HG03196 (cell line): Measurements from ENCODE around the gene NOX4.

ENCODE experiments used
- ATAC-seq: cut with Tn5 transposase; IDR thresholded peaks from one replicate; pipeline ENCODE4 v1.9.1; 2021; ENCODE audit not compliant: unreplicated experiment

The NOX4 gene

DNA sequence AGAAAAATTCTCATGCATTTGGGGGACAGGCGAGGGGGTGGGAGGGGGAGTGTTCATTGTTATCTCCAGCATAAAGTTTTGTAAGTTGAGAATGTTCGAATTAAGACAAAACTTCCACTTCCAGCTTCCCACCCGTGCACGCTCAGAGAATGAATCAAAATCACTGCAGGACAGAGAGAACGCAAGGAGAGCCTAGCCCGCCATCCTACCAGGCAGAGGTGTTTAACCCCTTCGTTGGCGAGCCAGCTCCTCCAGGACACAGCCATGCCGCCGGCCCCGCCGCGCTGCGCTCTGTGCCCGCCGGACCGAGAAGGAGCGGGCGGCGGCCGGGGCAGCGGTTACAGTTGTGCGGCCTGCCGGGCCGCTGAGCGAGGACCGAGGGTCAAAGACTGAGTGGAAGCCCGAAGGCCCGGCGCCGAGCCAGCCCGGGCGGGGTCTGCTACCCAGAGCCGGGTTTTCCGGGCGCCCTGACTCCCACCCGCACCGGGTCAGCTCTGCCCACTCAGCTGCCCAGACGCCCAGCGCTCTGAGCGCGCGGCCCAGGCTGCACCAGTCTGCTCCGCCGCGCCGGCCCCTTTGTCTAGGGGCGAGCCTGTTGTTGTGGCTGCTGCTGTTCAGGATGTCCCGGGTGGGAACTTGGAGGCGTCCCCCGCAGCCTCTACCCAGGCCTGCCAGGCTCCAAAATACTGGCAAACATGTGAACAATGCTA is at the start of gene NOX4:
Gene NOX4, minus strand, starts transcription at position 395 of the 710 bp plus-strand sequence. Its CDS starts 129 bp downstream, at position 266.
- ATAC-seq = no peak

GRCh38 chr11:89540826-89541225 is 49.7 kb upstream of the NOX4 start:
- no peak for ATAC-seq

GRCh38 chr11:89537936-89538335 is 46.8 kb upstream of the NOX4 start:
- ATAC-seq = no peak

DNA sequence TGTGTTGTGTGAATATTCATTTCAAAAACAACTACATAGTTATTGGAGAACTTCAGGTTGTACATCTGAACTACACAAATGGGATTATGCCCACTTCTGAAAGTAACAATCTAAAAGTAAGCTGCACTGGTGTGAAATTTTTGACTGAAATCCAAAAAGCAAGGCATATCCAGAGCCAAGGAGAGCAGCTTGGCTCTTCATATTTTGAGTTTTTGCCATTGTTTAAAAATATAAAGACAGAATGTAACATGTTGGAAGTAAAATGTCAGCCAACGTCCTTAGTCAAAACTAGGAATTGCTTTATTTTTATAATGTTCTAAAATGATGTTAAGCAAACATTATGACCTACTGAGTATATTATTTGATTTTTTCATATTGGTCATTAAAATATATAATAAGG is 45.8 kb upstream of the NOX4 start:
- ATAC-seq = no peak

- no peak for ATAC-seq
Observed at GRCh38 chr11:89535221-89535620, 44.0 kb upstream of the NOX4 start.

DNA sequence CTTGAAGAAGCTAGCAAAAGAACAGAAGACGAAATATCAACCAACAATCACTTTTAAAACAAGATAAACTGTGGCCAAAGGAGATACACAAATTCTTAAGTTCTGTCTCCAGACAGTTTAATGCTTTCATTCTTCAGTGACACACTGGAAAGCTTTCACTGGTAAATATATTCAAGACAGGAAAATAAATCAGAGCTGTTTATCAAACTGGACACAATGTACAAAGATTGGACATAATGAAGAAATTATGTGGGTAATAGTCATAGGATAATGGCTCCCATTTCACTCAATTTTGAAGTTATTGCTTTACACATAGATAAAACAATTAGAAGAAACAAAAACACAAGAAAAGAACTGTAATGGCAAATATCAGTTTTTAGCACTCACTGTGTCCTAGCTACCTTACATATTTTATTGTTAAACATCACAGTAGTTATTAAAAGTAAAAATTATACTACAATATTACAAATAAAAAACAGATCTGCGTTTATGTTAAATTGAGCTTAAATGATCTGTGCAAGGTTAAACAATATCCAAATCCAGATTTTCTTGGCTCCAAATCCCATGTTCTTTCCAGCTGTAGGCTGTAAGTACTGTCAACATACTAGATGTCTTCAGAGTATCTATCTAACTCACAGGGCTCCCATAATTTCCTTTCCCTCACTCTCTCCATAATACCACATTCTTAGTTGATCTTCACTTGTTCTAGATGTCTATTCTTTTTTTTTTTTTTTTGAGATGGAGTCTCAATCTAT is 38.6 kb upstream of the NOX4 start:
- no peak for ATAC-seq

- ATAC-seq = no peak
Observed at GRCh38 chr11:89521792-89522191, 30.6 kb upstream of the NOX4 start.

GRCh38 chr11:89521294-89521693 is 30.1 kb upstream of the NOX4 start:
- ATAC-seq = no peak

DNA sequence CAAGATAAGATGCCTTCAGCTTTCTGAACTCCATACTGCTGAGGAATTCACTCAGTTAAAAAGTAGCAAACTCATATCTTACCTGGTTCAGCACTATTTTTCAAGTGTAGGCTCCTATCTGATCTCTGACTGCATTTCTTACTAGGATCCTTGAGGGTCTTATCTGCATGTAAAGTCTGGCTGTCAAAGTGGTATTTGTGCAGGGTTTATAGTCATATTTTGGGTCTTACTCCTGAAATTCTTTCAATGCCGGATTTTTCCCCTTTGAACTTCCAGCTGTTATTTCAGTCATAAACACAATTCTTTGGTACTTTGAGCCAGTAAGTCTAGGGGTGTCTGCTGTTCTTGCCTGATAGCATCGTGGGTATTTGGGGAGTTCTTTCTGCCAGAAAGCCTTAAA is 25.3 kb upstream of the NOX4 start:
- ATAC-seq = no peak

DNA sequence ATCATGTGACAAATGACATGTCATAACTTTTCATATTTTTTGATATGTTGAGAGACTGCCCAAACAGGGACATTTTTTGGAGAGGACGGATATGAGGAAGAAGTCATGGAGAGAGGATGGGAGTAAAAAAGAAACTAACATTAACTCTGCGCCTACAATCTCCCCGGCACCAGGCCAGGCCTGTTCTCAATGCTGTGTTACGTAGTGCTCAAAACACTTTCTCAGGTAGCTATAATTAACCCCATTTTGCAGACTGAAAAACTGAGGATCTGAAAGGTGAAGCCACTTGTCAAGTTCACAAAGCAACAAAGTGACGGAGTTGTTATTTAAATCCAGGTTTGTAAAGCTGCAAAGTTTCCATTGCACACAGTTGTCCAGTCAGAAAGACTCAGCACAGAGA is 17.4 kb upstream of the NOX4 start:
- no peak for ATAC-seq

DNA sequence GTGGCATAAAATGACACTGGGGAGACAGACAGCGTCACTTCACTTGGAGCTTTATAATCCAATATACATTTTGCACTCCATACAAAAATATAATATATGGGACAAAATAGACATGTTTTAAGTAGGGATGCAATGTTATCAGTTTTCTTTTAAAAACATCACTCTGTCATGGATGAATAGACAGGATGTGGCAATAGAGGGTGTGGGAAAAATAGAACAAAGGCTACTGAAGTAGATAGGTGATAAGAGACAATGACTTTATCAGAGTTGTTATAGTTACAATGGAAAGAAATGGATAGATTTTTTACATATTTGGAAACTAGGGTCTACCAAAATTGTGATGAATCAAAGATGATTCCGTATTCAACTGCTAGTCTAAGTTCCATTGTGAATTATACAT is 13.1 kb upstream of the NOX4 start:
- no peak for ATAC-seq

- no peak for ATAC-seq
Observed at GRCh38 chr11:89503422-89503821, 12.2 kb upstream of the NOX4 start.

- no peak for ATAC-seq
Observed at GRCh38 chr11:89502301-89502700, 11.1 kb upstream of the NOX4 start.

- ATAC-seq = no peak
Observed at GRCh38 chr11:89500336-89500735, 9.2 kb upstream of the NOX4 start.

- no peak for ATAC-seq
Observed at GRCh38 chr11:89498845-89499448, 7.8 kb upstream of the NOX4 start.

- ATAC-seq = no peak
Observed at GRCh38 chr11:89495951-89496350, 4.8 kb upstream of the NOX4 start.

DNA sequence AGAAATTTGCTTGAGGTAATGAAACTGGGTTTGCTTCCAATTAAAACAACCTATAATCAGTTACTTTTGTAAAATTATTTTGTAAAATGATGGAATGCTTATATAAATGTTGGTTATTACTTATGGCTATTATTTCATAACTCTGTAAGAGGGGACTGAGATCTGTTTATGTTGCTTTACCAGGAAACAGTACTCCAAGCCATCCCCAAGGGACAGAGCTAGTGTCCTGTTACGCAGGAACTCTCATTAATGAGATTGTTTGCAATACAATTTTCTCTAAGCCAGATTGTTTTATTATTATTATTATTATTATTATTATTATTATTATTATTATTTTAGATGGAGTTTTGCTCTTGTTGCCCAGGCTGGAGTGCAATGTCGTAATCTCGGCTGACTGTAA is 2.3 kb upstream of the NOX4 start:
- ATAC-seq = no peak

GRCh38 chr11:89490602-89490980 is 584 bp downstream of the NOX4 start:
- ATAC-seq = no peak

DNA sequence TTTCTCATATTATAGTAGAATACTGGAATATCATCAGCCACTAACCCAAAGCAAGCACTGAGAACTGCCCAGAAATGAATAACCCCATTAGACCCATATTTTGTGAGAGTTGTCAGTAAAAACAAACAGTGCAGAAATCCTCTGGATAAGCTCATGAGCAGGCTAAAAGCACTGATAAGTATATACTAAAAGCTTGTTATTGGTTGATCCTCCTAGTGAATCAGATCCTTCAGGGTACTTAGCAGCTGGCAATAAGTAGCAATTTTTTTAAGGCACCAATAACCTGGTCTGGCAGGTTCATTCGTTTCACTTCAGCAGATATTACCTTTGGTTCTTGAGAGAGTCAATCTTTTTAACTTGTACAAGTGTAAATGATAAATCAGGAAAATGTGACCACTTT is 1.2 kb downstream of the NOX4 start:
- ATAC-seq = no peak

GRCh38 chr11:89487016-89487415 is 4.2 kb downstream of the NOX4 start:
- ATAC-seq = no peak

- ATAC-seq = no peak
Observed at GRCh38 chr11:89484896-89485295, 6.3 kb downstream of the NOX4 start.

- no peak for ATAC-seq
Observed at GRCh38 chr11:89477175-89477574, 14.0 kb downstream of the NOX4 start.
